HepG2 (cell line): Measurements from ENCODE around the gene PIK3C3. TPM values are rescaled to one million over a fixed set of nuclear protein-coding genes. Genes with fewer than 3 reads are reported as not detected.

Experiments used
- ATF7-NPFF ChIP-seq: sonication (generic); formaldehyde crosslinking; IDR thresholded peaks from 2 replicates; pipeline ENCODE4 v1.8.1; 2023; ENCODE audit warnings: mild to moderate bottlenecking, low read depth, missing genetic modification reagents, moderate library complexity
- BRCA1 ChIP-seq: sonication (generic); formaldehyde crosslinking; IDR thresholded peaks from 2 replicates; pipeline ENCODE4 v1.4.0; 2020; ENCODE audit warnings: missing genetic modification reagents
- DNMT1 ChIP-seq: sonication (generic); formaldehyde crosslinking; IDR thresholded peaks from 2 replicates; pipeline ENCODE4 v1.5.1; 2020; ENCODE audit warnings: mild to moderate bottlenecking, missing genetic modification reagents
- FIP1L1 ChIP-seq: fragments of 200-400 bp; formaldehyde crosslinking; IDR thresholded peaks from 2 replicates; pipeline ENCODE4 v1.6.1; 2018; ENCODE audit warnings: low read depth, mild to moderate bottlenecking, low read length, moderate library complexity, borderline replicate concordance; ENCODE audit not compliant: insufficient read depth
- FOXA3 ChIP-seq: IDR thresholded peaks from 2 replicates; pipeline ENCODE4 v1.6.1; 2016; ENCODE audit warnings: missing genetic modification reagents, missing compliant biosample characterization
- HCFC1 ChIP-seq: fragments of 150-350 bp; IDR thresholded peaks from 2 replicates; pipeline ENCODE4 v1.6.1; 2014; ENCODE audit warnings: low read depth, low read length
- HMG20A ChIP-seq: IDR thresholded peaks from 2 replicates; pipeline ENCODE4 v1.6.1; 2016; ENCODE audit warnings: borderline replicate concordance
- MAFG ChIP-seq: sonication (generic); formaldehyde crosslinking; IDR thresholded peaks from 2 replicates; pipeline ENCODE4 v1.5.1; 2020; ENCODE audit warnings: mild to moderate bottlenecking, missing genetic modification reagents
- MATR3 ChIP-seq: sonication (generic); formaldehyde crosslinking; IDR thresholded peaks from 2 replicates; pipeline ENCODE4 v1.4.0; 2020; ENCODE audit warnings: missing genetic modification reagents
- MIER2 ChIP-seq: IDR thresholded peaks from 2 replicates; pipeline ENCODE4 v1.6.1; 2016; ENCODE audit warnings: missing biosample characterization, missing genetic modification reagents
- NR1H2 ChIP-seq: sonication (generic); formaldehyde crosslinking; IDR thresholded peaks from 2 replicates; pipeline ENCODE4 v1.8.1; 2022; ENCODE audit warnings: low read depth, missing genetic modification reagents, borderline replicate concordance
- RAD21 ChIP-seq: fragments of 450-650 bp; formaldehyde crosslinking; IDR thresholded peaks from 2 replicates; pipeline ENCODE4 v1.5.0; 2020; ENCODE audit warnings: mild to moderate bottlenecking
- REL ChIP-seq: sonication (generic); formaldehyde crosslinking; conservative IDR thresholded peaks from 2 replicates; pipeline ENCODE4 v1.8.0; 2022; ENCODE audit warnings: mild to moderate bottlenecking, missing genetic modification reagents, moderate library complexity
- TGIF2 ChIP-seq: IDR thresholded peaks from 2 replicates; pipeline ENCODE4 v1.6.1; 2016; ENCODE audit warnings: control low read depth, missing compliant biosample characterization
- ZBTB20 ChIP-seq: sonication (generic); formaldehyde crosslinking; IDR thresholded peaks from 2 replicates; pipeline ENCODE4 v1.8.1; 2023; ENCODE audit warnings: missing genetic modification reagents, low read depth, mild to moderate bottlenecking, borderline replicate concordance
- ZFAT ChIP-seq: sonication (generic); formaldehyde crosslinking; conservative IDR thresholded peaks from 2 replicates; pipeline ENCODE4 v1.8.1; 2023; ENCODE audit warnings: missing genetic modification reagents, inconsistent platforms
- ZFP36 ChIP-seq: fragments of 150-350 bp; IDR thresholded peaks from 2 replicates; pipeline ENCODE4 v1.6.1; 2018; ENCODE audit warnings: borderline replicate concordance, low read length, low read depth; ENCODE audit not compliant: partially characterized antibody
- ZKSCAN1 ChIP-seq: fragments of 150-350 bp; IDR thresholded peaks from 2 replicates; pipeline ENCODE4 v1.6.1; 2014; ENCODE audit warnings: low read length
- ZNF136 ChIP-seq: sonication (generic); formaldehyde crosslinking; IDR thresholded peaks from 2 replicates; pipeline ENCODE4 v1.8.1; 2022; ENCODE audit warnings: low read depth, mild to moderate bottlenecking, moderate library complexity, missing genetic modification reagents
- ZNF496 ChIP-seq: sonication (generic); formaldehyde crosslinking; IDR thresholded peaks from 2 replicates; pipeline ENCODE4 v1.8.1; 2023; ENCODE audit warnings: mild to moderate bottlenecking, moderate library complexity, missing genetic modification reagents; ENCODE audit not compliant: insufficient replicate concordance
- polyA plus RNA-seq, 8 experiments: library from polyadenylated mRNA; depleted of rRNA in 3 of 8; stranded (reverse) in 7 of 8; unstranded in 1 of 8; fragments of >200 nt; fragmentation: Illumina TruSeq in 4 of 8; extraction: Trizol in 4 of 8; gene quantifications; 2 replicates each; pipeline versions ENCODE4 v1.2.1 to v1.2.3, GENCODE V29; 2011 to 2016; ENCODE audit warnings: low read depth in 4 of 8, missing spikeins in 1 of 8, mixed read lengths in 1 of 8; ENCODE audit not compliant: insufficient read depth in 1 of 8
- total RNA-seq, 5 experiments: library from RNA; depleted of rRNA; stranded (reverse); fragments of >200 nt; fragmentation: Illumina TruSeq; extraction: Trizol; gene quantifications; 2 replicates each; pipeline ENCODE4 v1.2.3, GENCODE V29; 2016; ENCODE audit warnings: low read depth in 1 of 5
- TF ChIP-seq, protein P1 (sequence below): fragments of 450-650 bp; IDR thresholded peaks from 2 replicates; pipeline ENCODE4 v1.6.1; 2016
- TF ChIP-seq, protein P2 (sequence below): sonication (generic); formaldehyde crosslinking; IDR thresholded peaks from 2 replicates; pipeline ENCODE4 v1.5.0; 2020; ENCODE audit warnings: mild to moderate bottlenecking, missing genetic modification reagents, borderline replicate concordance
- TF ChIP-seq, protein P3 (sequence below): sonication (generic); formaldehyde crosslinking; IDR thresholded peaks from 2 replicates; pipeline ENCODE4 v1.8.1; 2023; ENCODE audit warnings: missing genetic modification reagents, inconsistent platforms, borderline replicate concordance

PIK3C3 gene
- total and polyA plus RNA-seq, 2 of the 13 experiments (the other 11 are each of a cell fraction or from before 2014, with no cell fraction given): 42.8 to 46.4 TPM

DNA sequence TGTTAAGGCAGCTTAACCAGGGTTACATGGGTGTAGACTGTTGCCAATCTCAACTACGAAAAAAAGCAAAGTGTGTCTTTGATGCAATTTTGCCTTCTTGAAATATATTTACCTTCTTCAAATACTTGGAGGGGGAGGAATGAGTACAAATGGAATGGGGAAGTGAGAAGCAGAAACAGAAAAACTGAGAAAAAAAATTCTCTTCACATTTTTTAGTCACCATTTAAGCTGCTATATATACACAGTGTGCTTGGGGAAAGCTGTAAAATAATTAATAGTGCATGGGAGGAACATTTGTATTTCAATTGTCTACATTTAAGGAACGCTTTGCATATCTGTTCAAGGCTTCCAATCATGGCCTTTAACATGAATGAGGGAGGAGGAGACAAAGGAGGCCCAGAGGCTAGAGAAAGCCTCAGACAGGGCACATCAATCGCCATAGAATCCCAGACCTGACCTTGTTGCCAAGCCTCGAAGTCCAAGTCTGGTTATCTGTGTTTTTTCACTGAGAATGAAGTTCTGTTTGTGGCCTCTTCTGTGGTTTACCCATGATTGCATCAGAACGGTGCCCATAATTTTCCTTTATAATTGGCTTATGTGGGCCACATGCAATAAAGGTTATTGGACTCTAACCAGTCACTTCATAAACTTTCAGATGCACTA lies 158.6 kb downstream of the PIK3C3 start (continued):
- no peak for TF ChIP-seq FIP1L1
- TF ChIP-seq DNMT1: no peak
- no peak for TF ChIP-seq MATR3 (CRISPR knock-in tag)
- no peak for TF ChIP-seq HCFC1
- TF ChIP-seq MAFG: no peak
- no peak for TF ChIP-seq ZBTB20
- no peak for TF ChIP-seq NR1H2 (CRISPR knock-in tag)
- TF ChIP-seq ZFAT: no peak
- TF ChIP-seq TGIF2 (CRISPR knock-in tag): no peak
- TF ChIP-seq ZKSCAN1: no peak
- TF ChIP-seq ZNF136: no peak
- TF ChIP-seq, protein P1, sequence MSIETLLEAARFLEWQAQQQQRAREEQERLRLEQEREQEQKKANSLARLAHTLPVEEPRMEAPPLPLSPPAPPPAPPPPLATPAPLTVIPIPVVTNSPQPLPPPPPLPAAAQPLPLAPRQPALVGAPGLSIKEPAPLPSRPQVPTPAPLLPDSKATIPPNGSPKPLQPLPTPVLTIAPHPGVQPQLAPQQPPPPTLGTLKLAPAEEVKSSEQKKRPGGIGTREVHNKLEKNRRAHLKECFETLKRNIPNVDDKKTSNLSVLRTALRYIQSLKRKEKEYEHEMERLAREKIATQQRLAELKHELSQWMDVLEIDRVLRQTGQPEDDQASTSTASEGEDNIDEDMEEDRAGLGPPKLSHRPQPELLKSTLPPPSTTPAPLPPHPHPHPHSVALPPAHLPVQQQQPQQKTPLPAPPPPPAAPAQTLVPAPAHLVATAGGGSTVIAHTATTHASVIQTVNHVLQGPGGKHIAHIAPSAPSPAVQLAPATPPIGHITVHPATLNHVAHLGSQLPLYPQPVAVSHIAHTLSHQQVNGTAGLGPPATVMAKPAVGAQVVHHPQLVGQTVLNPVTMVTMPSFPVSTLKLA: no peak
- TF ChIP-seq ZFP36: no peak
- TF ChIP-seq RAD21 (CRISPR knock-in tag): no peak
- TF ChIP-seq REL: no peak
- TF ChIP-seq HMG20A (CRISPR knock-in tag): peak; percentile 33; the same call in 1 of the 2 replicates
- TF ChIP-seq, protein P2, sequence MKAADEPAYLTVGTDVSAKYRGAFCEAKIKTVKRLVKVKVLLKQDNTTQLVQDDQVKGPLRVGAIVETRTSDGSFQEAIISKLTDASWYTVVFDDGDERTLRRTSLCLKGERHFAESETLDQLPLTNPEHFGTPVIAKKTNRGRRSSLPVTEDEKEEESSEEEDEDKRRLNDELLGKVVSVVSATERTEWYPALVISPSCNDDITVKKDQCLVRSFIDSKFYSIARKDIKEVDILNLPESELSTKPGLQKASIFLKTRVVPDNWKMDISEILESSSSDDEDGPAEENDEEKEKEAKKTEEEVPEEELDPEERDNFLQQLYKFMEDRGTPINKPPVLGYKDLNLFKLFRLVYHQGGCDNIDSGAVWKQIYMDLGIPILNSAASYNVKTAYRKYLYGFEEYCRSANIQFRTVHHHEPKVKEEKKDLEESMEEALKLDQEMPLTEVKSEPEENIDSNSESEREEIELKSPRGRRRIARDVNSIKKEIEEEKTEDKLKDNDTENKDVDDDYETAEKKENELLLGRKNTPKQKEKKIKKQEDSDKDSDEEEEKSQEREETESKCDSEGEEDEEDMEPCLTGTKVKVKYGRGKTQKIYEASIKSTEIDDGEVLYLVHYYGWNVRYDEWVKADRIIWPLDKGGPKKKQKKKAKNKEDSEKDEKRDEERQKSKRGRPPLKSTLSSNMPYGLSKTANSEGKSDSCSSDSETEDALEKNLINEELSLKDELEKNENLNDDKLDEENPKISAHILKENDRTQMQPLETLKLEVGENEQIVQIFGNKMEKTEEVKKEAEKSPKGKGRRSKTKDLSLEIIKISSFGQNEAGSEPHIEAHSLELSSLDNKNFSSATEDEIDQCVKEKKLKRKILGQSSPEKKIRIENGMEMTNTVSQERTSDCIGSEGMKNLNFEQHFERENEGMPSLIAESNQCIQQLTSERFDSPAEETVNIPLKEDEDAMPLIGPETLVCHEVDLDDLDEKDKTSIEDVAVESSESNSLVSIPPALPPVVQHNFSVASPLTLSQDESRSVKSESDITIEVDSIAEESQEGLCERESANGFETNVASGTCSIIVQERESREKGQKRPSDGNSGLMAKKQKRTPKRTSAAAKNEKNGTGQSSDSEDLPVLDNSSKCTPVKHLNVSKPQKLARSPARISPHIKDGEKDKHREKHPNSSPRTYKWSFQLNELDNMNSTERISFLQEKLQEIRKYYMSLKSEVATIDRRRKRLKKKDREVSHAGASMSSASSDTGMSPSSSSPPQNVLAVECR (CRISPR knock-in tag): no peak
- peak; percentile 38; the same call in 1 of the 2 replicates for TF ChIP-seq FOXA3 (CRISPR knock-in tag)
- TF ChIP-seq, protein P3, sequence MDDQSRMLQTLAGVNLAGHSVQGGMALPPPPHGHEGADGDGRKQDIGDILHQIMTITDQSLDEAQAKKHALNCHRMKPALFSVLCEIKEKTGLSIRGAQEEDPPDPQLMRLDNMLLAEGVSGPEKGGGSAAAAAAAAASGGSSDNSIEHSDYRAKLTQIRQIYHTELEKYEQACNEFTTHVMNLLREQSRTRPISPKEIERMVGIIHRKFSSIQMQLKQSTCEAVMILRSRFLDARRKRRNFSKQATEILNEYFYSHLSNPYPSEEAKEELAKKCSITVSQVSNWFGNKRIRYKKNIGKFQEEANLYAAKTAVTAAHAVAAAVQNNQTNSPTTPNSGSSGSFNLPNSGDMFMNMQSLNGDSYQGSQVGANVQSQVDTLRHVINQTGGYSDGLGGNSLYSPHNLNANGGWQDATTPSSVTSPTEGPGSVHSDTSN (CRISPR knock-in tag): no peak
- no peak for TF ChIP-seq ZNF496 (CRISPR knock-in tag)
- TF ChIP-seq BRCA1 (CRISPR knock-in tag): no peak
- no peak for TF ChIP-seq MIER2 (CRISPR knock-in tag)
- TF ChIP-seq ATF7-NPFF (CRISPR knock-in tag): no peak
